WTC11 (cell line): ENCODE results near the gene PPP1R37.

Experiments used
- CTCF ChIP-seq: fragments of 200-600 bp; IDR thresholded peaks from 2 replicates; pipeline ENCODE4 v1.8.0; 2022; ENCODE audit warnings: antibody characterized with exemption
- HMGXB4 ChIP-seq: sonication (generic); formaldehyde crosslinking; IDR thresholded peaks from 2 replicates; pipeline ENCODE4 v1.8.1; 2023; ENCODE audit warnings: mild to moderate bottlenecking, moderate library complexity, missing genetic modification reagents
- NR3C1 ChIP-seq: sonication (generic); formaldehyde crosslinking; conservative IDR thresholded peaks from 2 replicates; pipeline ENCODE4 v1.8.1; 2023; ENCODE audit warnings: low read depth, mild to moderate bottlenecking, missing genetic modification reagents
- SP1 ChIP-seq: sonication (generic); formaldehyde crosslinking; conservative IDR thresholded peaks from 2 replicates; pipeline ENCODE4 v1.8.1; 2022; ENCODE audit warnings: missing genetic modification reagents
- TCF7 ChIP-seq: sonication (generic); formaldehyde crosslinking; IDR thresholded peaks from 2 replicates; pipeline ENCODE4 v1.8.0; 2022; ENCODE audit warnings: mild to moderate bottlenecking, low read depth, missing genetic modification reagents, moderate library complexity
- USF1 ChIP-seq: sonication (generic); formaldehyde crosslinking; IDR thresholded peaks from 2 replicates; pipeline ENCODE4 v1.8.0; 2022; ENCODE audit warnings: mild to moderate bottlenecking, missing genetic modification reagents
- USF2 ChIP-seq: sonication (generic); formaldehyde crosslinking; IDR thresholded peaks from 2 replicates; pipeline ENCODE4 v1.8.1; 2023; ENCODE audit warnings: mild to moderate bottlenecking, missing genetic modification reagents, moderate library complexity

DNA sequence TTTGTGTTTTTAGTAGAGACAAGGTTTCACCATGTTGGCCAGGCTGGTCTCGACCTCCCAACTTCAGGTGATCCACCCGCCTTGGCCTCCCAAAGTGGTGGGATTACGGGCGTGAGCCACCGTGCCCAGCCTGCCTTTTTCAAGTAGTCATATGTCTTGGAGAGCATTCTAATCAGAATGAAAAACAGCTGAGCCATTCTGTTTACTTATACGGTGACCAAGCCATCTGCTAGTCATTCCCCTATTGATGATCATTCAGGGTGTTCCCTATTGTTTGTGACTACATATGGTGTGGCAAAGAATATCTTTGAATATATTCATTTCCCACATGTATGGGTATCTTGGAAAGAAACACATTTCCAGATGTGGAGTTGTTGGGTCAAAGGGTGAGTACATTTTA lies 102.8 kb downstream of the PPP1R37 start:
- no peak for TF ChIP-seq NR3C1
- TF ChIP-seq HMGXB4 (CRISPR knock-in tag): no peak
- no peak for TF ChIP-seq SP1 (CRISPR knock-in tag)
- no peak for TF ChIP-seq CTCF
- TF ChIP-seq TCF7 (CRISPR knock-in tag): no peak
- TF ChIP-seq USF1 (CRISPR knock-in tag): no peak
- TF ChIP-seq USF2 (CRISPR knock-in tag): no peak
